Gastrocnemius medialis (tissue), 4 donors: ENCODE measurements around the gene IKBKE. TPM values are rescaled to one million over a fixed set of nuclear protein-coding genes. Genes with fewer than 3 reads are reported as not detected.
A peak's percentile ranks its signal among the peaks of the same experiment; 100 is the strongest.

Source experiments
- ATAC-seq, 2 donors: fragments of 150-250 bp; one replicate each; pipeline ENCODE4 v1.9.1; 2016
- DNase-seq, 2 donors: peaks; one replicate each; pipeline ENCODE4 v3.0.0-alpha.2; 2019
- H3K27ac ChIP-seq, 4 donors: fragments of 200-600 bp; sonication (generic); 1 replicate in 1 of 4; 2 replicates in 3 of 4; pipeline ENCODE4 v1.5.1; 2016 to 2018; ENCODE audit warnings: mild to moderate bottlenecking in 2 of 4, moderate library complexity in 1 of 4
- H3K27me3 ChIP-seq, 3 donors: fragments of 200-600 bp; sonication (generic) in 2 of 3; 1 replicate in 1 of 3; 2 replicates in 2 of 3; pipeline versions ENCODE4 v1.5.1 to v1.6.0; 2016 to 2019; ENCODE audit warnings: mild to moderate bottlenecking in 1 of 3, moderate library complexity in 1 of 3
- H3K36me3 ChIP-seq, 2 donors: fragments of 200-600 bp; sonication (generic) in 1 of 2; one replicate each; pipeline ENCODE4 v1.5.1; 2017 to 2018
- H3K4me1 ChIP-seq, 2 donors: fragments of 200-600 bp; sonication (generic) in 1 of 2; one replicate each; pipeline ENCODE4 v1.5.1; 2016 to 2017; ENCODE audit warnings: mild to moderate bottlenecking in 2 of 2
- H3K4me3 ChIP-seq, 4 donors: fragments of 200-600 bp; sonication (generic) in 3 of 4; 1 replicate in 1 of 4; 2 replicates in 3 of 4; pipeline ENCODE4 v1.5.1; 2016 to 2019; ENCODE audit warnings: mild to moderate bottlenecking in 2 of 4
- H3K9me3 ChIP-seq, 3 donors: fragments of 200-600 bp; sonication (generic) in 2 of 3; 1 replicate in 1 of 3; 2 replicates in 2 of 3; pipeline ENCODE4 v1.5.1; 2016 to 2019
- CTCF ChIP-seq, 5 experiments: fragments of 450-650 bp in 3 of 5; fragments of 200-600 bp in 2 of 5; sonication (generic) in 2 of 5; IDR thresholded peaks in 4 of 5; conservative IDR thresholded peaks in 1 of 5; 1 replicate in 4 of 5; 2 replicates in 1 of 5; pipeline ENCODE4 v1.5.1; 2016 to 2019; ENCODE audit warnings: antibody characterized with exemption in 5 of 5, mild to moderate bottlenecking in 3 of 5, moderate library complexity in 3 of 5
- POLR2A ChIP-seq, 2 donors: fragments of 450-650 bp; IDR thresholded peaks; one replicate each; pipeline ENCODE4 v1.6.1; 2017; ENCODE audit warnings: antibody characterized with exemption in 2 of 2, mild to moderate bottlenecking in 2 of 2, moderate library complexity in 2 of 2
- in situ Hi-C, 4 donors: fragments of 200-750 bp; cut with MboI; loops; one replicate each; pipeline versions ENCODE4 v1.15.0 to v1.8.0; 2017; ENCODE audit warnings: low sequenced_read_pairs in 4 of 4
- intact Hi-C: fragments of 100-400 bp; cut with DNase I; formaldehyde crosslinking; loops from one replicate; pipeline ENCODE4 v1.15.1; 2023; ENCODE audit warnings: low total_unique reads
- total RNA-seq, 4 donors: library from RNA; depleted of rRNA; stranded (reverse); fragments of >200 nt; gene quantifications; one replicate each; pipeline versions ENCODE4 v1.1.0 to v1.2.3, GENCODE V29; 2016

Gene IKBKE
- total RNA-seq, 4 donors from 2014 or later: 0.81 to 1.1 (median 0.84) TPM; not detected in 1

DNA sequence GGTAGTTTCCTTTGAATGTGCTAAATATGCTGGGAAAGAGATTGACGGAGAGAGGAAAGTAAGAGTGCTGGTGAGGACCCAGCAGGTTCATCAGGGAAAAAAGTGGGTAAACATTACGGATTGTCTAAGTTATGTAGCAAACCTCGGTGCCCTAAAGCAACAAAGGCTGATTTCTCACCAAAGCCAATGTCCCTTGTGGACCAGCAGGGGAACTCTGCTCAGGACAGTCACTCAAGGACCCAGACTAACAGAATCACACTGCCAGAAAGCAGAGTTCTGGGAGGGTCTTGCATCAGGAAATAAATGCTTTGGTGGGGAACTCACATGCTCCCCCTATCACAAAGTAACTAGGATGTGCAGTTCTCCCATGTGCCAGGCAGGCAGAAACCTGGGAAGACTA is 1.7 kb upstream of the IKBKE start:
- TF ChIP-seq CTCF (IDR thresholded peaks at IDR 0.05 in 4 of 5, conservative IDR thresholded peaks at IDR 0.05 in 1 of 5) (no peak), POLR2A (IDR thresholded peaks at IDR 0.05) (no peak)
- intact Hi-C loops: no loop called here
- peaks cover 2 to 7% of the 10 kb centered on the region in 2 donors for H3K4me1 ChIP-seq
- H3K27ac ChIP-seq: no peak overlapping the region
- H3K36me3 ChIP-seq: no peaks in the 10 kb centered on the region
- in situ Hi-C loops: no loop called here
- no peak for ATAC-seq
- H3K27me3 ChIP-seq: peaks cover 5 to 10% (median 5%) of the 10 kb centered on the region in 3 donors
- H3K9me3 ChIP-seq: no peaks in the 10 kb centered on the region
- DNase-seq: no peak
- H3K4me3 ChIP-seq: no peak overlapping the region

DNA sequence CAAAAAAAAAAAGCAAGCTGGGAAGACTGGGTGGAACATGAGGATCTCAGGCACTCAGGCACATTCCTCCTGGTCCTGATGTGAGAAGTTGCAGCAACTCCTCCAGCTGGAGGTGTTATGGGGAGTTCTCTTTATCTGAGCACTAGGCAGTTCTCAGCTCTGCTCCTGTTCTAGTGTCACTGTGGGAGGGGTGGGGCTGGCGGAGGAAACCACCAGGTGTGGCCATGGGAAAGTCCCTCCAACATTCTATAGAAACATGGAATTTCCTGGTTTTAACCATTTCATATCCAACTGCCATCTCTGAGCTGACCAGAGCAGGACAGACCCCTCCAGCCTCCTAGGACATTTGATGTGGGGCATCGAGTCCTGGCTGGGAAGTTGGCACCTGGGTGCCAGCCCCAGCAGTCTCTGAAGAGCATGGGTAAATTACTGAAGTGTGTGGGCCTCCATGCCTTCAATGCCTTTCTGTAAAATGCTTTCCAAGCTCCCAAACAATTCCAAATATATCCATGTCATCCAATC is 804 bp upstream of the IKBKE start:
- peaks cover 5 to 10% (median 5%) of the 10 kb centered on the region in 3 donors for H3K27me3 ChIP-seq
- no peaks in the 10 kb centered on the region for H3K36me3 ChIP-seq
- TF ChIP-seq POLR2A (IDR thresholded peaks at IDR 0.05) (no peak), CTCF (IDR thresholded peaks at IDR 0.05 in 4 of 5, conservative IDR thresholded peaks at IDR 0.05 in 1 of 5) (no peak)
- no peak overlapping the region for H3K27ac ChIP-seq
- intact Hi-C loops: no loop called here
- ATAC-seq (no peak), DNase-seq (no peak)
- peaks cover 2 to 7% of the 10 kb centered on the region in 2 donors for H3K4me1 ChIP-seq
- in situ Hi-C loops: no loop called here
- H3K4me3 ChIP-seq: no peak overlapping the region
- H3K9me3 ChIP-seq: no peaks in the 10 kb centered on the region

DNA sequence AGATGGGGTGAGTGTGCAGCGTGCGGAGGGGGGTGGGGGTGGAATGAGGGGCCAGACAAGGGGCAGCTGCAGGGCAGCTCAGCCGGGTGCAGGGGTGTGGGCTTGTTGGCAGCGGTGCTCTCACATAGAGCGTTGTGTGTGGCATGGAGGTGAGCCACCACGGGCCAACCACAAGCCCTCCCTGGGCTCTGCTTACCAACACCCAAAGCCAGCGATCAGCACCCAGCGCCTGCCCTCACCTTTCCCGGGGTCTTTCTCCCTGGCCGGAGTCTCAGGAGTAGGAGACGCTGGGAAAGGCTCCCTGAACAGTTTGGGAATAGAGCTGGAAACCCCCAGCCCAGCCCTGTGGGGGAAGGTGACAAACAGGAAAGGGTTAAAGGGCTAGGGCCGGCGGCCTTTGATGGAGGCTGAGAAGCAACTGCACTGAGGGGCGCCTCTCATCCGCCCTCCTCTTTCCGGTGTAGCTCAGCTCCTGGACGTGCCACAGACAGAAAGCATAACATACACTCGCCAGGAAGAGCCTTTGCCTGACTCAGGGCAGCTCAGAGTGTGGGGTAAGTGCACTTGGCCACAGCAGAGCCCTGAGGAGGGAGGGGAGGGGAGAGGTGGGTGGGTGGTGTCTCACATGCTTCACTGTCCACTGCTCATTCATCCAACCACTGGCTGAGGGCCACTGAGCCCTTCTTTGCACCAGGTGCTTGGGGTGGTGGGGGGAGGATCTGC is 577 bp downstream of the IKBKE start:
- H3K27me3 ChIP-seq: peaks cover 5 to 10% (median 5%) of the 10 kb centered on the region in 3 donors
- no peak for DNase-seq
- H3K36me3 ChIP-seq: no peaks in the 10 kb centered on the region
- no peak overlapping the region for H3K27ac ChIP-seq
- H3K4me1 ChIP-seq: peaks cover 2 to 7% of the 10 kb centered on the region in 2 donors
- no peak for TF ChIP-seq CTCF (IDR thresholded peaks at IDR 0.05 in 4 of 5, conservative IDR thresholded peaks at IDR 0.05 in 1 of 5)
- no peak for TF ChIP-seq POLR2A (IDR thresholded peaks at IDR 0.05)
- no peak for ATAC-seq
- in situ Hi-C loops (no loop called here), intact Hi-C loops (no loop called here)
- no peaks in the 10 kb centered on the region for H3K9me3 ChIP-seq
- peak overlapping the region; percentile 32 to 49 (median 45) for H3K4me3 ChIP-seq

- H3K27ac ChIP-seq: no peak overlapping the region
- DNase-seq (no peak), ATAC-seq (no peak)
- peaks cover 5 to 10% (median 5%) of the 10 kb centered on the region in 3 donors for H3K27me3 ChIP-seq
- intact Hi-C loops: no loop called here
- H3K9me3 ChIP-seq: no peaks in the 10 kb centered on the region
- in situ Hi-C loops: no loop called here
- H3K4me3 ChIP-seq: no peak overlapping the region
- H3K36me3 ChIP-seq: no peaks in the 10 kb centered on the region
- TF ChIP-seq POLR2A (IDR thresholded peaks at IDR 0.05): no peak
- no peak for TF ChIP-seq CTCF (IDR thresholded peaks at IDR 0.05 in 4 of 5, conservative IDR thresholded peaks at IDR 0.05 in 1 of 5)
- peaks cover 2 to 7% of the 10 kb centered on the region in 2 donors for H3K4me1 ChIP-seq
Measured at GRCh38 chr1:206471415-206471801, 1.1 kb downstream of the IKBKE start.
